MV-4-11 (cell line): ENCODE measurements around the gene PLD5.
"Not testable (repeated sequence)": the region's sequence is repeated elsewhere in the genome, so short reads cannot be mapped to it uniquely, and the experiment has no call there.

Experiments
- DNase-seq: peaks from one replicate; lab custom pipeline; 2025; lab: John Stamatoyannopoulos, UW

Gene PLD5

GRCh38 chr1:242282758-242283485 is 241.6 kb downstream of the PLD5 start:
- not testable (repeated sequence) for DNase-seq

- not testable (repeated sequence) for DNase-seq
These were observed 246.1 kb downstream of the PLD5 start for GRCh38 chr1:242278406-242278805.

DNA sequence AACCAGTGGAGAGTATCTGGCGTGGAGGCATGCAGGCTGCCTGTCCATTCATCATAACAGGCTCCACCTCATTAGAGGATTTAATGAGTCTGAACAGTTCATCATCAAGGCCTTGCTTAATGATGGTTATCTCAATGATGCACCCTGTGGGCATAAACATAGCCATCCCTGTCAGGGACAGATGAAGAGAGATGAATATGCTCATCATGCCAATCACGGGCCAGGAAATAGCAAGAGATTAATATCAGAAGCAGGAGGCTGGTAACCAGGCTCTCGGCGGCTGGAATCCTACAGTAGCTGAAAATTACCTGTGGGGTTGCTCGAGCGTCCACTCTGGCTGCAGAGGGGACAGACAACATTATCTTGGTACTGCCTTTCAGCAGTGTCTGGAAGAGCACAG is 247.7 kb downstream of the PLD5 start:
- DNase-seq, result not testable (repeated sequence)

DNA sequence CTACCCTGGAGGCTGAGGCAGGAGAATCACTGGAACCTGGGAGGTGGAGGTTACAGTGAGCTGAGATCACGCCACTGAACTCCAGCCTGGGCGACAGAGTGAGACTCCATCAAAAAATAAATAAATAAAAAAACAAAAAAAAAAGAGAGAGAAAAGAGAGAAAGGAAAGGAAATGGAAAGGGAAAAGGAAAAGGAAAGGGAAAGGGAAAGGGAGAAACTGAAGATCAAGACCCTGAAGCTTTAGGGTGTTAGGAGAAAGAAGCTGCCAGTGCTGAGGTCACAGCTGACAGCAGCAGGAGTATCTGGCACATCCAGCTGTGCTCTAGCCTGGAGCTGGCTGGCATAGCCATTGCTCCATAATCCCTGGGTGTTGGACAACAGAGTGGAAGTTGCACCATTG is 257.5 kb downstream of the PLD5 start:
- DNase-seq, result not testable (repeated sequence)

GRCh38 chr1:242264419-242264818 is 260.1 kb downstream of the PLD5 start:
- not testable (repeated sequence) for DNase-seq

DNA sequence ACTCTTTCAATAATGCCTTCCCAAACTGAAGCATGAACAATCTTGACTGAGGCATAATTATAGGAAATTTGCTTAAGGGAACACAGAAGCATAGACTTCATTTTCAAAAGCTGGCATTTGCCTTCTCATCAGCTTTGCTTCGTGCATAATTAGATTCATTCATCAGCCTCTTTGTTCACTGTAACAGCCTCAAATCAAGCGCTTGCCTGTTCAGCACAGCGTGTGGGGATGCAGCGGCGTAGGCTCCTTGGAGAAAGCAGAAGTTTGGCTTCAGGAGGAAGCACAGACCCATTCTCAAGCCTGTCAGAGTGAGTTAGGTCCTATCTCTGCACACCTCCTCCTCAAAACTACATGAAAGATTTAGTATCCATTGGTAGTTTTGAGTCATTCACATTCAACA is 279.2 kb downstream of the PLD5 start:
- DNase-seq, result no peak

GRCh38 chr1:242243472-242243871 is 281.0 kb downstream of the PLD5 start:
- no peak for DNase-seq

- no peak for DNase-seq
These were observed 281.5 kb downstream of the PLD5 start for GRCh38 chr1:242242983-242243382.

- DNase-seq, result no peak
These were observed 282.6 kb downstream of the PLD5 start for GRCh38 chr1:242241936-242242335.

GRCh38 chr1:242240691-242241090 is 283.8 kb downstream of the PLD5 start:
- no peak for DNase-seq

DNA sequence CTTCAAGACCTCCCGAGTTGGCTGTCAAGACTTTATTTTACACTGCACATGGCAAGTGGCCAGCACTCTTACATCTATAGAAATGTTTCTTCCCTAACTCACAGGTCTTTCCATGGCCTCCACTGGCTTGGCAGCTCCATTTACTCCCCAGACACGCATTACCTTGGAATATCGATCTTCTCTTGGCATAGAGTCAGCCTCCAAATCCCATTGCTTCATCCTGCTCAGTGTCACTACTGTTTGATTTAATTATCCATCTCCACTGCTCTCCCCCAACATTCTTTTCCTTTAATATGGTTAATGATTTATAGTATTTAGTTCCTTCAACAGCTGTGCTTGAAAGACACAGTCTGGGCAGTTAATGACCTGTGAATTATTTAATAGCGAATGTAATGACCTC is 284.4 kb downstream of the PLD5 start:
- DNase-seq, result no peak

DNA sequence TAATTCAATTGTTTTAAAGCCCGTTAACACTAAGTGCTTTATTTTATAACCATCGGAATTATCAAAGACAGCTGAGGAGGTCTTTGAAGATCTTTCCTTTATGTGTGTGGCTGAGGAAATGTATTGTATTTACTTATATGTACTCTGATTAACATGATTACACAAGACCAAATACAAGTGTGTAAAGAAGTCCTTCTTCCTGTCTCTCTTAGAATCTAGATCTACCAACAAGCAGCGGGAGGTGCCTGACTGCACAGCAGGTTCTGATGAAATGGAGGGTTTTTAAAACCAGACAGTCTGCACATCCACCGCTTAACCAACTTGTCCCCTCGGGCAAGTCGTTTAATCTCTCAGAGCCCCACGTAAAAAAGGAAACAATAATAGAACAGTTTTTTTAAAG is 285.1 kb downstream of the PLD5 start:
- no peak for DNase-seq

- DNase-seq, result no peak
These were observed 287.4 kb downstream of the PLD5 start for GRCh38 chr1:242237051-242237450.

DNA sequence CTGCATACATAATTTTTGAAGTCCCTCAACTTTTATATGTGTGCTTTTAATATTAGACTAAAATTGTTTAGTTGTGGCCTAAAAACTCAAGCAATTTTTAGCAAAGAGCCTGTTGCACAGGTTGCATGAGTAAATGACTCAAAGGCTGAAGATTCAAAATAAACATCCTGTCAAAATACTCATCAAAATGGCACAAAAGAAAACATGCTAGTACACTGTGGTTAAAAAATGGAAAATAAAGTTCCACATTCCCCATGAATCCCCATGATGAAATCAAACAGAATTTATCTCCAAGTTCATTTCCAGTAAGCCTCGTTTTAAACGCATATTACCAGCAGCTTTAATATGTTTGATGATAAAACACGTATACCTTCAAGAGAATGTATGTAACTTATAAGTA is 295.5 kb downstream of the PLD5 start:
- DNase-seq, result no peak

- no peak for DNase-seq
These were observed 298.5 kb downstream of the PLD5 start for GRCh38 chr1:242225767-242226573.

DNA sequence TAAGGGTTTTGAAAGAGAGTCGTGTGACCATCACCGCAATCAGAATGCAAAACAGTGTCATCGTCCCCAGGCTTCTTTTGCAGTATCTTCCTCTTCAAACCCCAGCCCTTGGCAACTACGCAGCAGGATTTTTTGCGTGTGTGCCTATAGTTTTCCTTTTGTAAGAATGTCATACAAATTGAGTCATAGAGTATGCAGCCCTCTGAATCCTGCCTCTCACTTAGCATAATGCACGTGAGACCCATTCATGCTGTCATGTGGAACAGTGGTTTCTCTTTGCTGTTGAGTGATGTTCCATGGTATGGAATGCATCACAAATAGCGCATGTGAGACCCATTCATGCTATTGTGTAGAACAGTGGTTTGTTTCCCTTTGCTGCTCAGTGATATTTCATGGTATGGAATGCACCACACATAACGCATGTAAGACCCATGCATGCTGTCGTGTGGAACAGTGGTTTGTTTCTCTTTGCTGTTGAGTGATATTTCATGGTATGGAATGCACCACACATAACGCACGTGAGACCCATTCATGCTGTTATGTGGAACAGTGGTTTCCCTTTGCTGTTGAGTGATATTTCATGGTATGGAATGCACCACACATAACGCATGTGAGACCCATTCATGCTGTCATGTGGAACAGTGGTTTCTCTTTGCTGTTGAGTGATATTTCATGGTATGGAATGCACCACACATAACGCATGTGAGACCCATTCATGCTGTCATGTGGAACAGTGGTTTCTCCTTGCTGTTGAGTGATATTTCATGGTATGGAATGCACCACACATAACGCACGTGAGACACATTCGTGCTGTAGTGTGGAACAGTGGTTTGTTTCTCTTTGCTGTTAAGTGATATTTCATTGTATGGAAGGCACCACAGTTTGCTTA is 299.4 kb downstream of the PLD5 start:
- peak; percentile 27 for DNase-seq

DNA sequence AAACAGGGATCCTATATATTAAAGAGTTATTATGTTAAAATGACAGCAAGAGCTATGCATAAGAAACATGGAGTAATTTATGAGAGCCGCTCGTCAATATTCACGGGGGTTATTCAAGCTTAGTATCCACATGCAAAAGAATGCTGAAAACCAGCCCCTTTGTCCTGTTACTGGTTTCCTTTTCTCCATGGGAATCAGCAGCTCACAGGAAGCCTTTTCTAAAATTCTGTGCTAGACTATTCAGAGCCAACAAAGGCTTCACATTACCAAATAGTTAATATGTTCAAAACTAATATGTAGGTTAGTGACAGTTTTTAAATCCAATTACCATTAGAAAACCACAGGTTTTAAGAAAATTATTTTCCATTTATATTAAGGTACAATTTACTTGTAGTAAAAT is 300.0 kb downstream of the PLD5 start:
- no peak for DNase-seq

GRCh38 chr1:242219905-242220304 is 304.6 kb downstream of the PLD5 start:
- DNase-seq, result no peak

DNA sequence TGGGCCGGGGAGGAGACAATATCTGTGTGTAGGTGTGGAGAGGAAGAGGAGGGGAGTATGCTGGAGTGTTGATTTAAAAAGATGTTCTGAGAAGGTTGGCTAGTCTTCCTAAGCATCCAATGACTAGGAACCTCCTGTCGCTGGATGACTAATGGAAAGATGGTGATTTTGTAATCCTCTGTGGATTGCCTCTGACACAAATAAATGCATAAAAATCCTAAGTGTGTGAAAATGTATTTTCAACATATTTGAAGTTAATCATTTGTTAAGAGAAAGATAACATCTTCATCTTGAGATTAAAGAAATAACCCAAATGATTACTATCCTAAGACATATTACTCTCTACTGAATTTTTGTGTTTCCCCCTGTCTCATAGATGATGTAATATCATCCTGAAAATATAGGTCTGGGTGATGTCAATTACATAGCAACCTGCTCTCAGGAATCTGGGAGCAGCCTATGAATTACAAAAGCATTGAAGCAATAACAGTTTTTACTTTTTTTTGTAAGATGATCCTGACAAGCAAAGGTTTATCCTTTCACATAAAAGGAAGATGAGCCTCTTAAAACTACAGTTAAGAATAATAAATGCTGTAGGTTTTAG is 305.1 kb downstream of the PLD5 start:
- DNase-seq, result no peak

- no peak for DNase-seq
These were observed 308.1 kb downstream of the PLD5 start for GRCh38 chr1:242216368-242216767.

GRCh38 chr1:242214455-242214854 is 310.0 kb downstream of the PLD5 start:
- not testable (repeated sequence) for DNase-seq

- not testable (repeated sequence) for DNase-seq
These were observed 311.5 kb downstream of the PLD5 start for GRCh38 chr1:242212961-242213360.
